HPDE6-E6E7 (cell line): Measurements from ENCODE around the gene UNK.

Source experiments
- DNase-seq: peaks from one replicate; pipeline ENCODE4 v3.0.0; 2011; ENCODE audit warnings: missing footprints; ENCODE audit errors: extremely low spot score

UNK gene

GRCh38 chr17:75834279-75834920 lies 49.8 kb downstream of the UNK start:
- DNase-seq: no peak

GRCh38 chr17:75834928-75835653 lies 50.5 kb downstream of the UNK start:
- DNase-seq: no peak

GRCh38 chr17:75835654-75835987 lies 51.0 kb downstream of the UNK start:
- DNase-seq: no peak

GRCh38 chr17:75836605-75837004 lies 52.0 kb downstream of the UNK start:
- no peak for DNase-seq

GRCh38 chr17:75837899-75838298 lies 53.3 kb downstream of the UNK start:
- DNase-seq: no peak

- no peak for DNase-seq
Observed at GRCh38 chr17:75838410-75838809, 53.8 kb downstream of the UNK start.

- DNase-seq: no peak
Observed at GRCh38 chr17:75839942-75840798, 55.6 kb downstream of the UNK start.

GRCh38 chr17:75840799-75841164 lies 56.2 kb downstream of the UNK start:
- DNase-seq: no peak

GRCh38 chr17:75842411-75842810 lies 57.8 kb downstream of the UNK start:
- DNase-seq: no peak

- no peak for DNase-seq
Observed at GRCh38 chr17:75842963-75843576, 58.5 kb downstream of the UNK start.

- peak; percentile 40 for DNase-seq
Observed at GRCh38 chr17:75843577-75844529, 59.2 kb downstream of the UNK start, which contains the start of gene UNC13D. TSS of gene UNC13D (minus strand) at chr17:75844404. CDS start at chr17:75844337, 67 bp downstream.

GRCh38 chr17:75844530-75845057 lies 60.0 kb downstream of the UNK start:
- peak; percentile 71 for DNase-seq

- DNase-seq: peak; percentile 89
Observed at GRCh38 chr17:75845058-75845711, 60.6 kb downstream of the UNK start.

- DNase-seq: no peak
Observed at GRCh38 chr17:75845933-75846691, 61.5 kb downstream of the UNK start.

GRCh38 chr17:75846692-75847613 lies 62.3 kb downstream of the UNK start:
- no peak for DNase-seq

GRCh38 chr17:75847614-75848522 lies 63.3 kb downstream of the UNK start:
- DNase-seq: no peak
